A673 (cell line): ENCODE data around the gene TTC28. TPM values are rescaled to one million over a fixed set of nuclear protein-coding genes. Genes with fewer than 3 reads are reported as not detected.

Experiments
- BruUV-seq: library from RNA; stranded (reverse); fragments of 400-500 nt; replicated peaks from 2 replicates; lab custom pipeline; 2021; lab: Mats Ljungman, UMichigan
- CTCF ChIA-PET: fragments of 300-600 bp; sonication (Branson Sonifier 250); formaldehyde crosslinking; loops from one replicate; lab custom pipeline; 2022; ENCODE audit warnings: antibody characterized with exemption; lab: Charles Lee
- POLR2A ChIA-PET: fragments of 300-600 bp; sonication (Branson Sonifier 250); formaldehyde crosslinking; loops from one replicate; lab custom pipeline; 2022; ENCODE audit warnings: antibody characterized with exemption; ENCODE audit not compliant: low non-redundant PET; lab: Charles Lee
- DNase-seq: peaks from one replicate; pipeline ENCODE4 v3.0.0-alpha.2; 2015; ENCODE audit warnings: low spot score
- H3K27ac ChIP-seq: fragments of 200-600 bp; sonication (generic); 2 replicates; pipeline ENCODE4 v1.5.1; 2016; ENCODE audit warnings: mixed run types, low read depth, mild to moderate bottlenecking, mixed read lengths, antibody characterized with exemption, low read length; ENCODE audit not compliant: poor library complexity, severe bottlenecking
- H3K27me3 ChIP-seq: fragments of 200-600 bp; sonication (generic); replicated peaks from 2 replicates; pipeline ENCODE4 v1.6.1; 2017; ENCODE audit warnings: mixed run types, low read depth, mild to moderate bottlenecking, mixed read lengths, antibody characterized with exemption, low read length; ENCODE audit not compliant: insufficient read depth, poor library complexity
- H3K36me3 ChIP-seq: fragments of 200-600 bp; sonication (generic); 2 replicates; pipeline ENCODE4 v1.6.1; 2016; ENCODE audit warnings: mixed run types, mild to moderate bottlenecking, mixed read lengths, antibody characterized with exemption, low read length; ENCODE audit not compliant: insufficient read depth, poor library complexity, severe bottlenecking
- H3K4me1 ChIP-seq: fragments of 200-600 bp; sonication (generic); 2 replicates; pipeline ENCODE4 v1.6.1; 2017; ENCODE audit warnings: mixed run types, mild to moderate bottlenecking, mixed read lengths, antibody characterized with exemption, low read length; ENCODE audit not compliant: insufficient read depth, poor library complexity, severe bottlenecking
- H3K4me3 ChIP-seq: fragments of 200-600 bp; sonication (generic); 2 replicates; pipeline ENCODE4 v1.5.1; 2016; ENCODE audit warnings: low read depth, mixed run types, mild to moderate bottlenecking, mixed read lengths, low read length; ENCODE audit not compliant: poor library complexity, severe bottlenecking
- H3K9me3 ChIP-seq: fragments of 200-600 bp; sonication (generic); 2 replicates; pipeline ENCODE4 v1.6.1; 2016; ENCODE audit warnings: mixed run types, low read depth, mild to moderate bottlenecking, mixed read lengths, antibody characterized with exemption, low read length; ENCODE audit not compliant: poor library complexity, severe bottlenecking
- EZH2 ChIP-seq: fragments of 200-600 bp; sonication (generic); IDR thresholded peaks from 2 replicates; pipeline ENCODE4 v1.6.1; 2017; ENCODE audit warnings: borderline replicate concordance, low read depth, mild to moderate bottlenecking, mixed read lengths, antibody characterized with exemption, low read length; ENCODE audit not compliant: poor library complexity, severe bottlenecking
- intact Hi-C: fragments of 100-400 bp; cut with micrococcal nuclease; formaldehyde crosslinking; loops from one replicate; pipeline ENCODE4 v1.10.0; 2022; ENCODE audit not compliant: unreplicated experiment
- total RNA-seq: library from RNA; stranded (reverse); gene quantifications from 2 replicates; pipeline ENCODE4 v1.2.3, GENCODE V29; 2021
- TF ChIP-seq, protein P1 (sequence below): fragments of 300-800, 200-600 bp; sonication (generic); conservative IDR thresholded peaks from 2 replicates; pipeline ENCODE4 v1.5.1; 2017; ENCODE audit warnings: low read depth, mild to moderate bottlenecking, antibody characterized with exemption, low read length, moderate library complexity, mixed read lengths

TTC28 gene
- total RNA-seq, 1 experiment from 2014 or later: 48.7 TPM

GRCh38 chr22:27999876-28000275 lies 679.8 kb downstream of the TTC28 start:
- Histone ChIP-seq H3K36me3 (no peaks in the 10 kb centered on the region), H3K9me3 (no peaks in the 10 kb centered on the region), H3K27me3 (no peaks in the 10 kb centered on the region), H3K4me3 (no peak overlapping the region), H3K4me1 (no peaks in the 10 kb centered on the region), H3K27ac (no peak overlapping the region)
- TF ChIP-seq EZH2: no peak
- TF ChIP-seq, protein P1, sequence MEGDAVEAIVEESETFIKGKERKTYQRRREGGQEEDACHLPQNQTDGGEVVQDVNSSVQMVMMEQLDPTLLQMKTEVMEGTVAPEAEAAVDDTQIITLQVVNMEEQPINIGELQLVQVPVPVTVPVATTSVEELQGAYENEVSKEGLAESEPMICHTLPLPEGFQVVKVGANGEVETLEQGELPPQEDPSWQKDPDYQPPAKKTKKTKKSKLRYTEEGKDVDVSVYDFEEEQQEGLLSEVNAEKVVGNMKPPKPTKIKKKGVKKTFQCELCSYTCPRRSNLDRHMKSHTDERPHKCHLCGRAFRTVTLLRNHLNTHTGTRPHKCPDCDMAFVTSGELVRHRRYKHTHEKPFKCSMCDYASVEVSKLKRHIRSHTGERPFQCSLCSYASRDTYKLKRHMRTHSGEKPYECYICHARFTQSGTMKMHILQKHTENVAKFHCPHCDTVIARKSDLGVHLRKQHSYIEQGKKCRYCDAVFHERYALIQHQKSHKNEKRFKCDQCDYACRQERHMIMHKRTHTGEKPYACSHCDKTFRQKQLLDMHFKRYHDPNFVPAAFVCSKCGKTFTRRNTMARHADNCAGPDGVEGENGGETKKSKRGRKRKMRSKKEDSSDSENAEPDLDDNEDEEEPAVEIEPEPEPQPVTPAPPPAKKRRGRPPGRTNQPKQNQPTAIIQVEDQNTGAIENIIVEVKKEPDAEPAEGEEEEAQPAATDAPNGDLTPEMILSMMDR: no peak
- no peak for DNase-seq
- intact Hi-C loops: loop anchor here (10.0 kb wide), 1 partner anchor 595 kb away; no protein-coding TSS in a partner anchor
- no TSS peak for BruUV-seq
- CTCF ChIA-PET: no interaction called here
- POLR2A ChIA-PET: interaction anchor here (0.7 kb wide), 1 partner anchor 139 kb away, joined by 4 read pairs; no protein-coding TSS in a partner anchor

GRCh38 chr22:27998511-27999410 lies 680.9 kb downstream of the TTC28 start:
- intact Hi-C loops: no loop called here
- POLR2A ChIA-PET: no interaction called here
- Histone ChIP-seq H3K4me1 (no peaks in the 10 kb centered on the region), H3K9me3 (no peaks in the 10 kb centered on the region), H3K27me3 (no peaks in the 10 kb centered on the region), H3K36me3 (no peaks in the 10 kb centered on the region), H3K4me3 (no peak overlapping the region), H3K27ac (no peak overlapping the region)
- CTCF ChIA-PET: no interaction called here
- TF ChIP-seq, protein P1: no peak
- TF ChIP-seq EZH2: no peak
- no TSS peak for BruUV-seq
- no peak for DNase-seq

DNA sequence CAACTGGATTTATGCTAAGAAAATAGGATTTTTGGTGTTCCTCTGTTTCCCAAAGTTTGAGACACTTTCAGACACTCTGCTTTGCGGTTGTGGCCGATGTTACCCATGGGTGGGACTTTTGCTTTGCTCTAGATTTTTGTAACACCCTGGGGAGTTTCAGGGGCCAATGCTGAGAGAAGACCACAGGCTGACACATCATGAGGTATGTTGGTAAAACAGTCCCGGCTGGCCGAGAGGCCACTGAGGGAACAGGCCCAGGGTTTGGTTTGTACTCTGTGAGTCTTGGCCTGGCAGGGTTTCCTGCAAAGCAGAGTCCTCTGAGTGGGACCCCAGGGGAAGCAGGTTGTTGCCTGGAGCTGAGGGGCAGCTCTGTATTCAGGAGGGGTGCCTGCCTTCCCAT lies 682.1 kb downstream of the TTC28 start:
- Histone ChIP-seq H3K36me3 (no peaks in the 10 kb centered on the region), H3K27me3 (no peaks in the 10 kb centered on the region), H3K4me1 (no peaks in the 10 kb centered on the region), H3K27ac (no peak overlapping the region), H3K4me3 (no peak overlapping the region), H3K9me3 (no peaks in the 10 kb centered on the region)
- no TSS peak for BruUV-seq
- ChIA-PET CTCF (no interaction called here), POLR2A (no interaction called here)
- intact Hi-C loops: no loop called here
- DNase-seq: no peak
- TF ChIP-seq, protein P1: no peak
- no peak for TF ChIP-seq EZH2
